Measurements from ENCODE around the gene EML5.

Gene EML5

DNA sequence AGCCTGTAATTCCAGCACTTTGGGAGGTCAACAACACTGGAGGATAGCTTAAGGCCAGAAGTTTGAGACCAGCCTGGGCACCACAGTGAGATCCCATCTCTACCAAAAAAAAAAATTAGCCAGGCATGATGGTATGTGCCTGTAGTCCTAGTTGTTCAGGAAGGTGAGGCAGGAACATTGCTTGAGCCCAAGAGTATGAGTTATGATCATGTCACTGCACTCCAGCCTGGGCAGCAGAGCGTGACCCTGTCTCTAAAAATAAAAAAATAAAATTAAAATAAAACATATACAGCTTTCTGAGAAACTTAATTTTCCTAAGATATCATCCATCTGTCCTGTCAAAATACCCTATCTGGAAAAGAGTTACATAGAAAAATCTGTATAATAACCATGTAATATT, 38.9 kb downstream of the EML5 start:
- Histone ChIP-seq H3K4me3 (ENCODE audit: low read length) (no peak overlapping the region), H3K9me3 (ENCODE audit: control insufficient read depth, low read depth, low read length) (no peaks in the 10 kb centered on the region), H3K4me1 (ENCODE audit: control insufficient read depth, low read depth, low read length) (no peaks in the 10 kb centered on the region), H3K27ac (ENCODE audit: low read length) (no peak overlapping the region), H3K9ac (ENCODE audit: low read length) (no peak overlapping the region), H3K27me3 (ENCODE audit: control insufficient read depth, insufficient read depth, low read length) (no peaks in the 10 kb centered on the region), H3K36me3 (ENCODE audit: control insufficient read depth, low read depth, low read length) (no peaks in the 10 kb centered on the region)

DNA sequence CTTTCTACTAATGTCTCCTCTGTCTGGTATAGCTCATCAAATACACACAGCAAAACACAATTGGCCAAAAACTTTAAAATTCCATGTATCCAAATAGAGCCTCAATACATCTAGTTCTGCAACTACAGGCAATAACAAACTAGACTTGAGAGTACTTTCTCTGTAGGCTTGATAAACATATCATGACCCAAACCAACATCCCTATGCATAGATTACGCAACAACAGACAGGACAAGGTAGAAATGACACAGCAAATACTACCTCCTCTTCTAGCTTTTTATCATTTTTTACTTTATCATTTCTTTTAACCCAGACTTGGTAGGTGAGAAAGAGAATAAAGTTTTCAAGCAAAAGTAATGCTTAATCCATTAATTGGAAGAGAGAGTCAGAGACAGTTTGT, 41.8 kb downstream of the EML5 start:
- Histone ChIP-seq H3K4me1 (ENCODE audit: control insufficient read depth, low read depth, low read length) (no peaks in the 10 kb centered on the region), H3K9me3 (ENCODE audit: control insufficient read depth, low read depth, low read length) (no peaks in the 10 kb centered on the region), H3K9ac (ENCODE audit: low read length) (no peak overlapping the region), H3K4me3 (ENCODE audit: low read length) (no peak overlapping the region), H3K27ac (ENCODE audit: low read length) (no peak overlapping the region), H3K36me3 (ENCODE audit: control insufficient read depth, low read depth, low read length) (no peaks in the 10 kb centered on the region), H3K27me3 (ENCODE audit: control insufficient read depth, insufficient read depth, low read length) (no peaks in the 10 kb centered on the region)

GRCh38 chr14:88750413-88750812, 42.3 kb downstream of the EML5 start:
- H3K9ac ChIP-seq (ENCODE audit: low read length), result no peak overlapping the region
- no peak overlapping the region for H3K4me3 ChIP-seq (ENCODE audit: low read length)
- no peaks in the 10 kb centered on the region for H3K36me3 ChIP-seq (ENCODE audit: control insufficient read depth, low read depth, low read length)
- no peaks in the 10 kb centered on the region for H3K9me3 ChIP-seq (ENCODE audit: control insufficient read depth, low read depth, low read length)
- no peaks in the 10 kb centered on the region for H3K4me1 ChIP-seq (ENCODE audit: control insufficient read depth, low read depth, low read length)
- no peaks in the 10 kb centered on the region for H3K27me3 ChIP-seq (ENCODE audit: control insufficient read depth, insufficient read depth, low read length)
- no peak overlapping the region for H3K27ac ChIP-seq (ENCODE audit: low read length)

- Histone ChIP-seq H3K9me3 (ENCODE audit: control insufficient read depth, low read depth, low read length) (no peaks in the 10 kb centered on the region), H3K4me3 (ENCODE audit: low read length) (no peak overlapping the region), H3K27me3 (ENCODE audit: control insufficient read depth, insufficient read depth, low read length) (no peaks in the 10 kb centered on the region), H3K36me3 (ENCODE audit: control insufficient read depth, low read depth, low read length) (no peaks in the 10 kb centered on the region), H3K9ac (ENCODE audit: low read length) (no peak overlapping the region), H3K4me1 (ENCODE audit: control insufficient read depth, low read depth, low read length) (no peaks in the 10 kb centered on the region), H3K27ac (ENCODE audit: low read length) (no peak overlapping the region)
Measured at GRCh38 chr14:88749139-88749538, 43.6 kb downstream of the EML5 start.

- Histone ChIP-seq H3K36me3 (ENCODE audit: control insufficient read depth, low read depth, low read length) (no peaks in the 10 kb centered on the region), H3K9ac (ENCODE audit: low read length) (no peak overlapping the region), H3K27ac (ENCODE audit: low read length) (no peak overlapping the region), H3K9me3 (ENCODE audit: control insufficient read depth, low read depth, low read length) (no peaks in the 10 kb centered on the region), H3K27me3 (ENCODE audit: control insufficient read depth, insufficient read depth, low read length) (no peaks in the 10 kb centered on the region), H3K4me3 (ENCODE audit: low read length) (no peak overlapping the region), H3K4me1 (ENCODE audit: control insufficient read depth, low read depth, low read length) (no peaks in the 10 kb centered on the region)
Measured at GRCh38 chr14:88748288-88748687, 44.5 kb downstream of the EML5 start.

DNA sequence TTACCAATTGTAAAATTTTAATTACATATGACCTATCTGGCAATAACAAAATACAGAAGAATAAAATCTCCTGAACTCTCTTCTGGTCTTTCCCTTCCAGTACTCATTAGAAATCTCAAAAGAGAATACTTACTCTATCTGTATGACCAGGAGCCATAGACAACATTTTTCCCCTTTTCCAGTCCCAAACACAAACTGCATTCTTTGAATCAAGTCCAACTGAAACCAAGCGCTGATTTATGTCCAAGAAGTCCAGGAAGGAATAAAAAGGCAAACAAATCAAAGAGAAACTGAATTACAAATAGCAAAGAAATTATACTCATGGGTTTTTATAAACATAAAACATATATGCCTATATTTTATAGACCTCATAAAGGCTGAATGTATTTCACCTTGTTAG, 46.7 kb downstream of the EML5 start:
- Histone ChIP-seq H3K9me3 (ENCODE audit: control insufficient read depth, low read depth, low read length) (no peaks in the 10 kb centered on the region), H3K27ac (ENCODE audit: low read length) (no peak overlapping the region), H3K36me3 (ENCODE audit: control insufficient read depth, low read depth, low read length) (no peaks in the 10 kb centered on the region), H3K4me1 (ENCODE audit: control insufficient read depth, low read depth, low read length) (no peaks in the 10 kb centered on the region), H3K9ac (ENCODE audit: low read length) (no peak overlapping the region), H3K4me3 (ENCODE audit: low read length) (no peak overlapping the region), H3K27me3 (ENCODE audit: control insufficient read depth, insufficient read depth, low read length) (no peaks in the 10 kb centered on the region)

DNA sequence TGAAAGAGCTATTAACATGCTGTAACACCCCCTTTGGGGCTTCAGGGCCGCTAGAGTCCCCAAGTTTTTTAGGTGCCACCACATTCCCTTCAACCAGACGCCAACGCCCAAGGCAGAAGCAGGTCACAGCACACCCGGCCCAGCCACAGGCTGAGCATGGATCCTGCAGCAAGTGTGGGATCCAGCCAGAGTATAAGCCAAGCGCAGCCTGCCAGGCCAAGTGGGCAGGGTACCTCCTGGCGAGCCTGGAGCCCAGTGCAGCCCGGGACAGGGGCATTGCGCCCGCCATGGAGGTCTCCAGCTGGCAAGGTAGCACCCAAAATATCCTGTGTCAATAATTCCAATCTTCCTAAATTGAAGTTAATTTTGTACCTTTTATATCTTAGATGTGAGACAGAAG, 55.5 kb downstream of the EML5 start:
- Histone ChIP-seq H3K27ac (ENCODE audit: low read length) (no peak overlapping the region), H3K4me1 (ENCODE audit: control insufficient read depth, low read depth, low read length) (no peaks in the 10 kb centered on the region), H3K4me3 (ENCODE audit: low read length) (no peak overlapping the region), H3K9me3 (ENCODE audit: control insufficient read depth, low read depth, low read length) (no peaks in the 10 kb centered on the region), H3K36me3 (ENCODE audit: control insufficient read depth, low read depth, low read length) (no peaks in the 10 kb centered on the region), H3K9ac (ENCODE audit: low read length) (no peak overlapping the region), H3K27me3 (ENCODE audit: control insufficient read depth, insufficient read depth, low read length) (no peaks in the 10 kb centered on the region)

DNA sequence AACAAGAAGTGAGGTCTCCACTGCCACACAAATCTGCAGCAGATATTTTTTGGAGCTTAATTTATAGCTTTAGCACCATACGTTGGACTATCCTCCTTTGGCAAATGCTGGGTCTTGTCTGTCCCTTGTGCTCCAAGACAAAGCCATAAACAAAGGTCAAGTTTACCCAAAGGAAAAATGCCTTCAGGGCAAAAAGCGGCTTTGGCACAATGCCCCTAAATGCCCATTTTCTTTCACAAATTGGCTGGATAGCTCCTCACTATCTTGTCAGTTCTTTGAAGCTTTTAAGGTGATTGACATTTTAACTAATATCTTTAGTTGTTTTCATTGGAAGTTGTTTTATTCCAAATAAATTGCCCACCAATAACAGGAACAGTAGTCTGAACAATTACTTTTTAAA, 59.6 kb downstream of the EML5 start:
- no peak overlapping the region for H3K4me3 ChIP-seq (ENCODE audit: low read length)
- H3K9me3 ChIP-seq (ENCODE audit: control insufficient read depth, low read depth, low read length), result no peaks in the 10 kb centered on the region

DNA sequence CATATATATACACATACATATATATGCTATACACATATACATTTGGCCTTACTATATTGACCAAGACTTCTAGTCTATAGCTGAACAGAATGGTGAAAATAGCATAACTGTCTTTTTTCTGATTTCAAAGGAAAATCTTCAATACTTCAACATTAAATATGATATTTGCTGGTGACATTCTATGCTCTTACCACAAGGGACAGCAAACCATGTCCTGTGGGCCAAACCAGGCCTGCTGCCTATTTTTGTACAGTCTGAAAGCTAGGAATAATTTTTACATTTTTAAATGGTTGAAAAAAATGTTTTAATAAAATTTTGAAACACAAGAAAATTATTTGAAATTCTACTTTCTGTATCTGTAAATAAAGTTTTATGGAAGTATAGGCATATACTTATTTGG, 63.6 kb downstream of the EML5 start:
- Histone ChIP-seq H3K4me3 (ENCODE audit: low read length) (no peak overlapping the region), H3K4me1 (ENCODE audit: control insufficient read depth, low read depth, low read length) (no peaks in the 10 kb centered on the region), H3K9ac (ENCODE audit: low read length) (no peak overlapping the region), H3K27ac (ENCODE audit: low read length) (no peak overlapping the region), H3K36me3 (ENCODE audit: control insufficient read depth, low read depth, low read length) (no peaks in the 10 kb centered on the region), H3K9me3 (ENCODE audit: control insufficient read depth, low read depth, low read length) (no peaks in the 10 kb centered on the region), H3K27me3 (ENCODE audit: control insufficient read depth, insufficient read depth, low read length) (no peaks in the 10 kb centered on the region)

More for the DNA sequence above, 59.6 kb downstream of the EML5 start:
- Histone ChIP-seq H3K4me1 (ENCODE audit: control insufficient read depth, low read depth, low read length) (no peaks in the 10 kb centered on the region), H3K9ac (ENCODE audit: low read length) (no peak overlapping the region), H3K27me3 (ENCODE audit: control insufficient read depth, insufficient read depth, low read length) (no peaks in the 10 kb centered on the region), H3K36me3 (ENCODE audit: control insufficient read depth, low read depth, low read length) (no peaks in the 10 kb centered on the region), H3K27ac (ENCODE audit: low read length) (no peak overlapping the region)

GRCh38 chr14:88727057-88727456, 65.7 kb downstream of the EML5 start:
- Histone ChIP-seq H3K9ac (ENCODE audit: low read length) (no peak overlapping the region), H3K27me3 (ENCODE audit: control insufficient read depth, insufficient read depth, low read length) (no peaks in the 10 kb centered on the region), H3K27ac (ENCODE audit: low read length) (no peak overlapping the region), H3K4me1 (ENCODE audit: control insufficient read depth, low read depth, low read length) (no peaks in the 10 kb centered on the region), H3K4me3 (ENCODE audit: low read length) (no peak overlapping the region), H3K9me3 (ENCODE audit: control insufficient read depth, low read depth, low read length) (no peaks in the 10 kb centered on the region), H3K36me3 (ENCODE audit: control insufficient read depth, low read depth, low read length) (no peaks in the 10 kb centered on the region)

GRCh38 chr14:88710709-88711108, 82.0 kb downstream of the EML5 start:
- Histone ChIP-seq H3K27me3 (ENCODE audit: control insufficient read depth, insufficient read depth, low read length) (no peaks in the 10 kb centered on the region), H3K27ac (ENCODE audit: low read length) (no peak overlapping the region), H3K4me1 (ENCODE audit: control insufficient read depth, low read depth, low read length) (no peaks in the 10 kb centered on the region), H3K36me3 (ENCODE audit: control insufficient read depth, low read depth, low read length) (no peaks in the 10 kb centered on the region), H3K9me3 (ENCODE audit: control insufficient read depth, low read depth, low read length) (no peaks in the 10 kb centered on the region), H3K9ac (ENCODE audit: low read length) (no peak overlapping the region), H3K4me3 (ENCODE audit: low read length) (no peak overlapping the region)

DNA sequence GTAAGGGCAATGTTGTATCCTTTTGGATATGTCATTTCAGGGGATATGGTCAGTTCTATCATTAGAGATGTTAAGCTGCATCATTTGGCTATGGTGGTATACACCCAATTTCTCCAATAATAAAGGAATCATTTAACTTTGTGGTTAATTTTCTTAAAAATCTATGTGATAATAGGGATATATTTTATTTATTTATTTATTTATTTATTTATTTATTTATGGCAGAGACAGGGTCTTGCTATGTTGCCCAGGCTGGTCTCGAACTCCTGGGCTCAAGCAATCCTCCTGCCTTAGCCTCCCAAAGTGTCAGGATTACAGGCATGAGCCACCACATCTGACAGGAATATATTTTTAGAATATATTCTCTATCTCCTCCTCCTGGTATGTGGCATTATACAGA, 85.7 kb downstream of the EML5 start:
- Histone ChIP-seq H3K9ac (ENCODE audit: low read length) (no peak overlapping the region), H3K36me3 (ENCODE audit: control insufficient read depth, low read depth, low read length) (no peaks in the 10 kb centered on the region), H3K27ac (ENCODE audit: low read length) (no peak overlapping the region), H3K27me3 (ENCODE audit: control insufficient read depth, insufficient read depth, low read length) (no peaks in the 10 kb centered on the region), H3K4me3 (ENCODE audit: low read length) (no peak overlapping the region), H3K9me3 (ENCODE audit: control insufficient read depth, low read depth, low read length) (no peaks in the 10 kb centered on the region), H3K4me1 (ENCODE audit: control insufficient read depth, low read depth, low read length) (no peaks in the 10 kb centered on the region)
